Endothelial cell of umbilical vein (primary cell): ENCODE measurements around the gene PODXL2.

ENCODE experiments used
- EZH2 ChIP-seq: IDR thresholded peaks from 2 replicates; pipeline ENCODE4 v1.6.1; 2012; ENCODE audit warnings: borderline replicate concordance, low read depth, mild to moderate bottlenecking, moderate library complexity, low read length, inconsistent platforms; ENCODE audit not compliant: severe bottlenecking
- FOS ChIP-seq: IDR thresholded peaks from 2 replicates; pipeline ENCODE4 v1.6.1; 2011; ENCODE audit warnings: mild to moderate bottlenecking, low read length, moderate library complexity, borderline replicate concordance; ENCODE audit not compliant: insufficient read depth
- POLR2A ChIP-seq: IDR thresholded peaks from 2 replicates; pipeline ENCODE4 v1.6.1; 2012; ENCODE audit warnings: low read depth, mild to moderate bottlenecking, control low read depth, low read length
- POLR2AphosphoS5 ChIP-seq: IDR thresholded peaks from 2 replicates; pipeline ENCODE4 v1.6.1; 2012; ENCODE audit warnings: low read depth, mild to moderate bottlenecking, control low read depth, low read length, moderate library complexity; ENCODE audit not compliant: insufficient read depth

DNA sequence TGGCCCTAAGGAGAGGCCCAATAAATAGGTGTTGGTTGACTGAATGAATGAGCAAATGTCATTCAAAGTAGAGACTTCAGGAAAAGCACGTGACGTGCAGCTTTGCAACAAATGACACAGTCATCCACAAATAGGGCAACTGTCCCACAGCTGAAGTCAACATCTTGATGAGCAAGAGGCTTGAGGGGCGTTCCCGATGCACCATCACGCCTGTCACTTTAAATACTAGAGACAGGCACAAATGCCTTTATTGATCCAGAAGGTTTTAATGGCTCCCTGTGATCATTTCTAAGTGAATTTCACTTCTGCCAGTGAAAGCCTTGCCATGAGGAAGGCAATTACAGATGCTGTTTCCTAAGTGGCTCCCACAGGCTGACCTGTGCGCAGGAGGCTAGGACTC, 87.4 kb downstream of the PODXL2 start:
- TF ChIP-seq POLR2AphosphoS5: no peak
- TF ChIP-seq EZH2: no peak
- TF ChIP-seq POLR2A: no peak
- no peak for TF ChIP-seq FOS
